ENCODE results near the gene DAB2IP.
"Not testable (repeated sequence)": the region's sequence is repeated elsewhere in the genome, so short reads cannot be mapped to it uniquely, and the experiment has no call there.

The DAB2IP gene

DNA sequence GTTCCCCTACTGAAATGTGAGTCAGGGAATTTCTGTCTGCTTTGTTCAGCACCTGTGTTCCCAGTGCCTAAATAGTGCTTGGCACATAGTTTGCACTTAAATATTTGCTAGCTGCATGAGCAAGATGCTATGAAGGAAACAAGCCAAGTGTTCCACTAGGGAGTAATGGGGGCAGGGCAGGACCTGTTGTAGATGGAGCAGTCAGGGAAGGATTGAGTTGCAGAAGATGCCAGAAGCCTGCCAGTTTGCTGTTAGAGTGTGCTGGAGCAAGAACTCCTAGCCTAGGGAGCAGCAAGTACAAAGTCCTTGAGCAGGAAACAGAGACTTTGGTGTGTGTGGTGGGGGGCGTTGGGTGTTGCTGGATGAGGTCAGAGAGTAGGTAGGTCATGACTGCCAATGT, 87.5 kb downstream of the DAB2IP start:
- DNase-seq (no peak), ATAC-seq (replicated peaks) (no peak)
- H3K9me3 Mint-ChIP-seq = no peaks in the 10 kb centered on the region
- H3K27ac Mint-ChIP-seq = no peak overlapping the region
- peaks cover 20 to 52% of the 10 kb centered on the region in 2 donors for H3K27me3 Mint-ChIP-seq
- no peak overlapping the region for H3K4me3 Mint-ChIP-seq
- H3K4me1 Mint-ChIP-seq = peaks cover 5 to 12% of the 10 kb centered on the region in 2 donors
- H3K36me3 Mint-ChIP-seq = no peaks in the 10 kb centered on the region

DNA sequence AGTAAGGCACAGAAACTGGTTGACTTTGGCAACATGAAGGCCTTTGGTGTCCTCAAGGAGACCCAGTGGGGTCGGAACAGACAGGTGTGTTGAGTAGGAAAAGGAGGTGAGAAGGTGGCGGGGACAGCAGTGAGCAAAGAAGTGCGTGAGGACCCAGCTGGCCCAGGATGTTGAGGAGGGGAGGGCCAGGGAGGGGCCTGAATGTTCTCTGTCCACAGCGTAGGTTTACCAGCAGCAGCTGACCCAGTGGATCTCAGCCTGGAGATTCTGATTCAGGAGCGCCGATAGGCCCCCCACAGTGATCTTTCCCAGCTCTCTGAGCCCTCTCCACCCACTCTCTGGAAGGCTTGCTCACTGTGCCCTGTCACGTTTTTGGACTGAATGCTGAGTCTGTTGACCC, 88.5 kb downstream of the DAB2IP start:
- no peak for DNase-seq
- Mint-ChIP-seq H3K4me3 (no peak overlapping the region), H3K36me3 (no peaks in the 10 kb centered on the region), H3K27me3 (peaks cover 17 to 44% of the 10 kb centered on the region in 2 donors), H3K4me1 (peaks cover 5 to 12% of the 10 kb centered on the region in 2 donors), H3K9me3 (no peaks in the 10 kb centered on the region), H3K27ac (no peak overlapping the region)
- ATAC-seq (replicated peaks) = no peak

- Mint-ChIP-seq H3K9me3 (no peaks in the 10 kb centered on the region), H3K4me3 (no peak overlapping the region), H3K27ac (no peak overlapping the region), H3K27me3 (peaks cover 5 to 31% of the 10 kb centered on the region in 2 donors), H3K36me3 (no peaks in the 10 kb centered on the region), H3K4me1 (peaks cover 3 to 6% of the 10 kb centered on the region in 2 donors)
- ATAC-seq (replicated peaks) (no peak), DNase-seq (no peak)
Observed at GRCh38 chr9:121741228-121741918, 89.9 kb downstream of the DAB2IP start.

GRCh38 chr9:121741919-121742283, 90.5 kb downstream of the DAB2IP start:
- not testable (repeated sequence) for DNase-seq

DNA sequence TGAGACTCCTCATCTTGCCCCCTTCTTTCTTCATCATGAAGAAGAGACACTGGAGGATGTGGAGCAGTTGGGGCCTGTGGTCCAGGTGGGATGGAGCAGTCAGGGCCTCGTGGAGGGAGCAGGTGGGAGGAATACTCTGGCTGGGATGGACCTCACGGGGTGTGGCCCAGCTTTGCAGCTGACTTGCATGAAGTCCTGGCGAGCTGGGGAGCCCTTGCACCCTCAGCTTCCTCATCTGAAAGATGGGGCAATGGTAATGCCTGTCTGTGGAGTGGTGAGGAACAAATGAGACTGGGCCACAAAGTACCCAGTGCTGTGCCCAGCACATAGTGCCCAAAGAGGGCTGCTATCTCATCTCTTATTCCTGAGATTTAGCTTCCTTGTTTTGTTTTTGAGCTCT, 91.5 kb downstream of the DAB2IP start:
- ATAC-seq (replicated peaks) = no peak
- Mint-ChIP-seq H3K27me3 (peaks cover 0 to 15% of the 10 kb centered on the region in 2 donors), H3K4me1 (peaks cover 0 to 2% of the 10 kb centered on the region in 2 donors), H3K9me3 (no peaks in the 10 kb centered on the region), H3K4me3 (no peak overlapping the region), H3K27ac (no peak overlapping the region), H3K36me3 (no peaks in the 10 kb centered on the region)
- no peak for DNase-seq

More at GRCh38 chr9:121741919-121742283, 90.5 kb downstream of the DAB2IP start:
- ATAC-seq (replicated peaks); H3K27ac Mint-ChIP-seq; H3K9me3 Mint-ChIP-seq; H3K36me3 Mint-ChIP-seq; H3K4me1 Mint-ChIP-seq; H3K4me3 Mint-ChIP-seq: not testable (repeated sequence)
- peaks cover under 1 to 26% of the 10 kb centered on the region in 2 donors for H3K27me3 Mint-ChIP-seq

DNA sequence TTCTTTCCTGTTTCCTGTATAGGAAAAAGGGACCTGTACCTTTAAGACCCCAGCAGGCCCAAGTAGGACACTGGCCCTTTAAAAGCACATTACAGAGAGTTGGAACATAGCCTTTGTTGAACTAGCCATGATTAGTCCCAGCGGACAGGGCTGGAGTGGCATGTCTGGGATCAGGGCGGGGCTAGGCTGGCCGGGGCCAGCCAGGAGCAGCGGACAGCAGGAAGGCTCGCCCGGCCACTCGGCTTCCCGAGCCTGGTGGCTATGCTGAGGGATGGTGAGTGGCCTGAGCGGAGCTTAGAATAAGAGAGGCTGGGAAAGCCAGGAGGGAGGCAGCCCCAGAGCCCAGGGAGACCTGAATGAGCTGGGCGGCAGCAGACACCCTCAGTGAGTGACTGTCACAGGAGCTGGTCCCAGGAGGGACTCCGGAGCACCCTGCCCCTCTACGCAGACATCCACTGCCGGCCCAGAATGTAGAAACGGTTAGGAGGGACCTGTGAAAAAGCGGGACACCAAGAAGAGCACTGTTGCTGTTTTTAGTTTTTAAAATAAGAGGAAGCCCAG, 92.1 kb downstream of the DAB2IP start:
- H3K4me1 Mint-ChIP-seq = peaks cover 0 to 4% of the 10 kb centered on the region in 2 donors
- H3K27me3 Mint-ChIP-seq = peaks cover 0 to 14% of the 10 kb centered on the region in 2 donors
- no peak overlapping the region for H3K4me3 Mint-ChIP-seq
- no peak for ATAC-seq (replicated peaks)
- no peak overlapping the region for H3K27ac Mint-ChIP-seq
- no peaks in the 10 kb centered on the region for H3K36me3 Mint-ChIP-seq
- no peak for DNase-seq
- no peaks in the 10 kb centered on the region for H3K9me3 Mint-ChIP-seq

- ATAC-seq (replicated peaks) (peak; percentile 55 to 80), DNase-seq (no peak)
- H3K27ac Mint-ChIP-seq = no peak overlapping the region
- no peaks in the 10 kb centered on the region for H3K36me3 Mint-ChIP-seq
- H3K27me3 Mint-ChIP-seq = peaks cover 0 to 8% of the 10 kb centered on the region in 2 donors
- H3K4me3 Mint-ChIP-seq = no peak overlapping the region
- H3K9me3 Mint-ChIP-seq = no peaks in the 10 kb centered on the region
- peaks cover 0 to 4% of the 10 kb centered on the region in 2 donors for H3K4me1 Mint-ChIP-seq
Observed at GRCh38 chr9:121744002-121744686, 92.7 kb downstream of the DAB2IP start.

DNA sequence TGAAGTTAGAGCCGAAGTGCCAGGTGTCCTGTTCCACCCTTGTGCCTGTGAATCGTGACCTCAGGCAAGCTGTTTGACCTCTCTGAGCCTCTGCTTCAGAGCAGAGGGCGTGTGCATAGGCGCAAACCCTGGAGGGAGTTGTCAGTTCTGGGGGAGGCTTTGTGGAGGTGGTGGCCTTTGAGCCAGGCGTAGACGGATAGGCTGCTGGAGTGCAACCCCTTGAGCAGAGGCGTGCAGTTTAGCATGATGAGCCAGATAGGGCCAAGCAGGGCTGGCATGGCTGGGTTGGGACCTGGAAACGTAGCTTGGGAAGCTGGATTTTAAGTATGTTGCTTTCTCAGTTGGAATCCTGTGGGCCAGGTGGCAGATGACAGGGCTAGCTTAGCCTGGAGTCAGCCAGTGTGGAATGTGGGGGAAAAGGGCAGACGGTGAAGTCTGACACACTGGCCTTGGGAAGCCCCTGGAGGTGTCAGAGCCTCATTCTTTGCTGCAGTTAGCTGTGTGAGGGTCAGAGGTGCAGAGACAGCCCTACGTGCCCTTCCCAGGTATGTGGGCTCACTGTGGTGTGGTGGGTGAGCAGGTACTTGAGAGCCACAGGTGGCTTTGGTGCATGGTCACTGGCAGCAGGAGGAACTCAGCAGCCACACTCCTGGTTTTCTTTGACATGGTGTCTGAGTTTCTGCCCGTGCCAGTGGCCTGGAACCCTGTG, 93.4 kb downstream of the DAB2IP start:
- ATAC-seq (replicated peaks) = peak in 1 of 2 donors; percentile 7
- Mint-ChIP-seq H3K36me3 (no peaks in the 10 kb centered on the region), H3K9me3 (no peaks in the 10 kb centered on the region), H3K27me3 (peaks cover 0 to under 1% of the 10 kb centered on the region in 2 donors), H3K4me3 (no peak overlapping the region), H3K4me1 (peaks cover 0 to 4% of the 10 kb centered on the region in 2 donors), H3K27ac (no peak overlapping the region)
- no peak for DNase-seq

GRCh38 chr9:121745396-121745695, 93.9 kb downstream of the DAB2IP start:
- Mint-ChIP-seq H3K9me3 (no peaks in the 10 kb centered on the region), H3K27ac (no peak overlapping the region), H3K36me3 (no peaks in the 10 kb centered on the region), H3K4me3 (no peak overlapping the region), H3K4me1 (peaks cover 0 to 4% of the 10 kb centered on the region in 2 donors), H3K27me3 (no peaks in the 10 kb centered on the region)
- DNase-seq (no peak), ATAC-seq (replicated peaks) (no peak)

GRCh38 chr9:121746411-121746810, 95.0 kb downstream of the DAB2IP start:
- Mint-ChIP-seq H3K9me3 (no peaks in the 10 kb centered on the region), H3K4me3 (no peak overlapping the region), H3K27ac (no peak overlapping the region), H3K36me3 (no peaks in the 10 kb centered on the region), H3K4me1 (peaks cover 0 to 4% of the 10 kb centered on the region in 2 donors), H3K27me3 (no peaks in the 10 kb centered on the region)
- no peak for DNase-seq
- ATAC-seq (replicated peaks) = no peak

DNA sequence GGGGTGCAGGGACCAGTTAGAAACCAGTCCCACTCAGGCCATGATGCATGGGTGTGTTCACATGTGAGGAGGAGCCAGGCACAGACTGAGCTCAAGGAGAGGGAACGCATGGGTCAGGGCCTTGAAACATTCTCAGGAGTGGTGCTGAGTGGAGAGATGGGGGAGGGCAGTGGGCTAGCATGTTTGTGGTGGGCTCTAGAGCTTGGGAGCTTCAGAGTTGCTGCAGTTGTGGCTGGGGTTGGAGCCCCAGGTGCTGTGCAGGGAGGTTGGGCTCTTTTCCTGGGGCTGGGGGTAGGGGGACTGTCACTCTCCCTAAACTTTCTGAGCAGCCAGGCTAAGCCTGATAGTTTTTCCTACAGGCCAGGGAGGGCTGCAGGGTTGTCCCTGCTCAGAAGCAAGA, 95.4 kb downstream of the DAB2IP start:
- no peak overlapping the region for H3K27ac Mint-ChIP-seq
- ATAC-seq (replicated peaks) = no peak

DNA sequence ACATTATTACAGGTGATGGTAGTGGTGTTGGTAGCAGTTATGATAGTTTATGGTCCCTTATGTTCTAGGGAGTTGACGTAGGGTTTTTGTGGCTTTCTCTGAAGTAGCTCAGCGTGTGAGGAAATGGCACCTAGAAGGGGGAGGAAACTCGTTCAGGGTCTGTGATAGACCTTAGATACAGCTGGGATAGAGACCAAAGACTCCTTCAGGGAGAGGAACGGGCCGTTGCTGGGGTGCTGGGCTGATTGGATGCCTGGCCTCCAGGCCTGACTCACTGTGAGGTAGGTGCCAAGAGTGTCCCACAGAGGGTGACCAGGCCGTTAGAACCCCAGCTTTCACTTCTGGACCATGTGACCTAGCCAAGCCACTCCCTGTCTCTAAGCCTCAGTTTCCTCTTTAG, 96.6 kb downstream of the DAB2IP start:
- Mint-ChIP-seq H3K27ac (no peak overlapping the region), H3K4me3 (no peak overlapping the region)
- no peak for ATAC-seq (replicated peaks)

More for the DNA sequence above, 95.4 kb downstream of the DAB2IP start:
- H3K4me3 Mint-ChIP-seq = no peak overlapping the region
- no peaks in the 10 kb centered on the region for H3K36me3 Mint-ChIP-seq
- no peaks in the 10 kb centered on the region for H3K27me3 Mint-ChIP-seq
- no peaks in the 10 kb centered on the region for H3K9me3 Mint-ChIP-seq
- no peak for DNase-seq
- peaks cover 0 to 4% of the 10 kb centered on the region in 2 donors for H3K4me1 Mint-ChIP-seq

DNA sequence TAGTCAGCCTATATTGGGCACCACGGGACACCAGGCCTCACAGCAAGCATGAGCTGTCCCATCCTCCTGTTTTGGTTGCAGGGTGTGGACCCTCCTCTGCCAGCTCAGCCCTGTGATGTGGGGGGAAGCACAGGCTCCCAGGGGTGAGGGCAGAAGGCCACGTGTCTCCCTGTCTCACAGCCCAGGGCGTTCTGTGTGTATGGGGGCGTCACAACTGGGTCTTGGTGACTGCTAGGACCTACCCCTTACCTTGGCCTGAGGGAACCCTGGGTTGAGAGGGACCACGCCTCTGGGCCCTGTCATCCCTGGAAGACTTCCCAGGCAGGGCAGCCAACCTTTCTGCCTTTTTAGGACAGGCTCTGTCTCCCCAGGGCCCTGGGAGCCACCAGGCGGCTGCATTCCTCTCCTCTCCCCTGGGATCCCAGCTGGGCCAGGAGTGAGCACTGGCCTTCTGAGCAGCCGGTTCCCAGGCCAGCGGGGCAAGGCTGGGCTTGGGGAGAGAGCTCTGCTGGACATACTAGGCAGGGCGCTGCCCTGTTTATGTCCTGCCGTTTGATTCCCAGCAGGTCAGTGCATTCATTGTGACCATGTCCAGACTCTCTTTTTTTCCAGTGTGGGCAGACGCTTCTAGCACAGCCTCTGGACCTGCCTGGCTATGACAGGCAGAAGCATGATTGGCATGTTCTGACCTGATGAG, 97.4 kb downstream of the DAB2IP start:
- Mint-ChIP-seq H3K4me3 (no peak overlapping the region), H3K9me3 (no peaks in the 10 kb centered on the region), H3K4me1 (peaks cover 0 to 4% of the 10 kb centered on the region in 2 donors), H3K27ac (no peak overlapping the region), H3K36me3 (no peaks in the 10 kb centered on the region), H3K27me3 (no peaks in the 10 kb centered on the region)
- ATAC-seq (replicated peaks) (no peak), DNase-seq (no peak)

More for the DNA sequence above, 96.6 kb downstream of the DAB2IP start:
- no peaks in the 10 kb centered on the region for H3K27me3 Mint-ChIP-seq
- no peaks in the 10 kb centered on the region for H3K36me3 Mint-ChIP-seq
- no peaks in the 10 kb centered on the region for H3K9me3 Mint-ChIP-seq
- DNase-seq = no peak
- H3K4me1 Mint-ChIP-seq = peaks cover 0 to 4% of the 10 kb centered on the region in 2 donors

GRCh38 chr9:121749614-121750013, 98.2 kb downstream of the DAB2IP start:
- peaks cover 0 to 4% of the 10 kb centered on the region in 2 donors for H3K4me1 Mint-ChIP-seq
- H3K27ac Mint-ChIP-seq = no peak overlapping the region
- no peaks in the 10 kb centered on the region for H3K27me3 Mint-ChIP-seq
- H3K4me3 Mint-ChIP-seq = no peak overlapping the region
- DNase-seq (no peak), ATAC-seq (replicated peaks) (no peak)
- no peaks in the 10 kb centered on the region for H3K36me3 Mint-ChIP-seq
- H3K9me3 Mint-ChIP-seq = no peaks in the 10 kb centered on the region
